IMR-90 (cell line): Measurements from ENCODE around the gene VCL. TPM values are rescaled to one million over a fixed set of nuclear protein-coding genes. Genes with fewer than 3 reads are reported as not detected.
A peak's percentile ranks its signal among the peaks of the same experiment; 100 is the strongest.

Source experiments
- ATAC-seq: fragments of 200-7000 bp; cut with Tn5 transposase; 2 replicates; pipeline ENCODE4 v1.9.1; 2020; ENCODE audit warnings: low read depth, mild to moderate bottlenecking, moderate library complexity
- BruUV-seq: library from RNA; stranded (reverse); fragments of 400-500 nt; replicated peaks from 2 replicates; lab custom pipeline; 2021; lab: Mats Ljungman, UMichigan
- CTCF ChIA-PET: fragments of 300-600 bp; formaldehyde crosslinking; extraction: SDS; loops from one replicate; lab custom pipeline; 2021; ENCODE audit warnings: antibody characterized with exemption; lab: Yijun Ruan, JAX
- POLR2A ChIA-PET: fragments of 300-600 bp; sonication (Branson Sonifier 250); formaldehyde crosslinking; loops from one replicate; lab custom pipeline; 2022; ENCODE audit warnings: antibody characterized with exemption; ENCODE audit not compliant: unreplicated experiment; lab: Charles Lee
- DNase-seq: peaks from one replicate; pipeline ENCODE4 v3.0.0; 2013
- H2AFZ ChIP-seq: replicated peaks from 2 replicates; pipeline ENCODE3; 2013; ENCODE audit warnings: low read length, mild to moderate bottlenecking; ENCODE audit not compliant: poor library complexity
- H2AK5ac ChIP-seq: 2 replicates; pipeline ENCODE4 v1.6.1; 2013; ENCODE audit warnings: low read depth, low read length, inconsistent platforms
- H2AK9ac ChIP-seq: replicated peaks from 2 replicates; pipeline ENCODE3; 2013; ENCODE audit warnings: mild to moderate bottlenecking, low read depth, low read length, moderate library complexity; ENCODE audit not compliant: poor library complexity
- H2BK120ac ChIP-seq: 2 replicates; pipeline ENCODE4 v1.6.1; 2013; ENCODE audit warnings: low read depth, low read length, inconsistent platforms
- H2BK15ac ChIP-seq: 3 replicates; pipeline ENCODE4 v1.6.1; 2013; ENCODE audit warnings: low read depth, low read length, inconsistent platforms
- H2BK20ac ChIP-seq: 2 replicates; pipeline ENCODE4 v1.6.1; 2013; ENCODE audit warnings: low read depth, mild to moderate bottlenecking, inconsistent platforms, low read length, moderate library complexity
- H2BK5ac ChIP-seq: 2 replicates; pipeline ENCODE4 v1.6.1; 2013; ENCODE audit warnings: mild to moderate bottlenecking, low read depth, low read length, inconsistent platforms; ENCODE audit not compliant: poor library complexity, severe bottlenecking
- H3K14ac ChIP-seq: replicated peaks from 2 replicates; pipeline ENCODE4 v1.6.1; 2013; ENCODE audit warnings: low read depth, low read length, inconsistent platforms
- H3K18ac ChIP-seq: 2 replicates; pipeline ENCODE4 v1.6.1; 2013; ENCODE audit warnings: low read depth, low read length, control low read depth
- H3K23ac ChIP-seq: 2 replicates; pipeline ENCODE4 v1.6.1; 2013; ENCODE audit warnings: low read depth, low read length, inconsistent platforms
- H3K27ac ChIP-seq: 2 replicates; pipeline ENCODE4 v1.5.1; 2013; ENCODE audit warnings: mild to moderate bottlenecking, control low read depth, low read length; ENCODE audit not compliant: insufficient read depth
- H3K27me3 ChIP-seq: 2 replicates; pipeline ENCODE4 v1.6.1; 2013; ENCODE audit warnings: low read length; ENCODE audit not compliant: control insufficient read depth, insufficient read depth
- H3K36me3 ChIP-seq: 2 replicates; pipeline ENCODE4 v1.6.1; 2013; ENCODE audit warnings: low read length, mixed read lengths; ENCODE audit not compliant: control insufficient read depth, insufficient read depth
- H3K4ac ChIP-seq: 2 replicates; pipeline ENCODE4 v1.6.1; 2013; ENCODE audit warnings: low read depth, low read length, inconsistent platforms
- H3K4me1 ChIP-seq: 2 replicates; pipeline ENCODE4 v1.6.1; 2013; ENCODE audit warnings: low read length, mixed read lengths; ENCODE audit not compliant: control insufficient read depth, insufficient read depth
- H3K4me2 ChIP-seq: 2 replicates; pipeline ENCODE4 v1.6.1; 2013; ENCODE audit warnings: low read depth, mild to moderate bottlenecking, control low read depth, low read length, moderate library complexity
- H3K4me3 ChIP-seq: 2 replicates; pipeline ENCODE4 v1.5.1; 2013; ENCODE audit warnings: low read depth, mild to moderate bottlenecking, control low read depth, low read length, moderate library complexity; ENCODE audit not compliant: insufficient read depth
- H3K56ac ChIP-seq: 2 replicates; pipeline ENCODE4 v1.6.1; 2013; ENCODE audit warnings: low read length, inconsistent platforms; ENCODE audit not compliant: insufficient read depth; ENCODE audit errors: extremely low read depth
- H3K79me1 ChIP-seq, 2 experiments: 2 replicates each; pipeline ENCODE4 v1.6.1; 2013; ENCODE audit warnings: low read length in 2 of 2, inconsistent platforms in 1 of 2, low read depth in 1 of 2
- H3K9ac ChIP-seq: 2 replicates; pipeline ENCODE4 v1.6.1; 2013; ENCODE audit warnings: low read depth, low read length, control low read depth
- H3K9me1 ChIP-seq: 2 replicates; pipeline ENCODE4 v1.6.1; 2013; ENCODE audit warnings: low read length, inconsistent platforms; ENCODE audit not compliant: insufficient read depth
- H3K9me3 ChIP-seq: 2 replicates; pipeline ENCODE4 v1.6.1; 2013; ENCODE audit warnings: low read length; ENCODE audit not compliant: control insufficient read depth, insufficient read depth
- H4K20me1 ChIP-seq: 2 replicates; pipeline ENCODE4 v1.6.1; 2013; ENCODE audit warnings: low read length, inconsistent platforms; ENCODE audit not compliant: insufficient read depth
- H4K5ac ChIP-seq: 2 replicates; pipeline ENCODE4 v1.6.1; 2013; ENCODE audit warnings: mild to moderate bottlenecking, low read depth, low read length, control low read depth
- H4K8ac ChIP-seq, 2 experiments: 2 replicates each; pipeline ENCODE4 v1.6.1; 2013; ENCODE audit warnings: low read depth in 2 of 2, low read length in 2 of 2, control low read depth in 1 of 2, inconsistent platforms in 1 of 2
- H4K91ac ChIP-seq: 2 replicates; pipeline ENCODE4 v1.6.1; 2013; ENCODE audit warnings: low read depth, low read length, inconsistent platforms; ENCODE audit not compliant: insufficient read depth
- BHLHE40 ChIP-seq: fragments of 150-350 bp; IDR thresholded peaks from 2 replicates; pipeline ENCODE4 v1.6.1; 2016; ENCODE audit warnings: mild to moderate bottlenecking, low read depth, low read length
- CEBPB ChIP-seq: IDR thresholded peaks from 2 replicates; pipeline ENCODE4 v1.6.1; 2012; ENCODE audit warnings: low read depth, low read length, improper control_type of control experiment
- CHD1 ChIP-seq: IDR thresholded peaks from 2 replicates; pipeline ENCODE4 v1.6.1; 2012; ENCODE audit warnings: low read depth, low read length, improper control_type of control experiment
- CTCF ChIP-seq: conservative IDR thresholded peaks from 2 replicates; pipeline ENCODE4 v1.5.1; 2012; ENCODE audit warnings: mild to moderate bottlenecking, low read depth, low read length, improper control_type of control experiment
- ELK1 ChIP-seq: fragments of 150-350 bp; IDR thresholded peaks from 2 replicates; pipeline ENCODE4 v1.6.1; 2016; ENCODE audit warnings: low read depth, mild to moderate bottlenecking, low read length, moderate library complexity, borderline replicate concordance
- FOS ChIP-seq: fragments of 150-350 bp; IDR thresholded peaks from 2 replicates; pipeline ENCODE4 v1.6.1; 2016; ENCODE audit warnings: low read depth, low read length
- MAFK ChIP-seq: IDR thresholded peaks from 2 replicates; pipeline ENCODE4 v1.6.1; 2012; ENCODE audit warnings: low read depth, low read length, improper control_type of control experiment
- MAZ ChIP-seq: IDR thresholded peaks from 2 replicates; pipeline ENCODE4 v1.6.1; 2012; ENCODE audit warnings: low read depth, mild to moderate bottlenecking, low read length, improper control_type of control experiment, moderate library complexity, borderline replicate concordance
- MXI1 ChIP-seq: IDR thresholded peaks from 2 replicates; pipeline ENCODE4 v1.6.1; 2012; ENCODE audit warnings: low read depth, mild to moderate bottlenecking, low read length, moderate library complexity, borderline replicate concordance
- NFE2L2 ChIP-seq: fragments of 150-350 bp; IDR thresholded peaks from 2 replicates; pipeline ENCODE4 v1.6.1; 2016; ENCODE audit warnings: low read depth, mild to moderate bottlenecking, low read length
- POLR2A ChIP-seq: IDR thresholded peaks from 2 replicates; pipeline ENCODE4 v1.6.1; 2012; ENCODE audit warnings: mild to moderate bottlenecking, low read depth, low read length
- RAD21 ChIP-seq: IDR thresholded peaks from 2 replicates; pipeline ENCODE4 v1.6.1; 2012; ENCODE audit warnings: low read length, improper control_type of control experiment
- RCOR1 ChIP-seq: IDR thresholded peaks from 2 replicates; pipeline ENCODE4 v1.6.1; 2012; ENCODE audit warnings: mild to moderate bottlenecking, low read length, improper control_type of control experiment; ENCODE audit not compliant: insufficient replicate concordance
- RFX5 ChIP-seq: IDR thresholded peaks from 2 replicates; pipeline ENCODE4 v1.8.0; 2012; ENCODE audit warnings: low read depth, mild to moderate bottlenecking, low read length, moderate library complexity
- USF2 ChIP-seq: fragments of 150-350 bp; IDR thresholded peaks from 2 replicates; pipeline ENCODE4 v1.6.1; 2017; ENCODE audit warnings: mild to moderate bottlenecking, antibody characterized with exemption, low read length, low read depth
- WGBS, 2 experiments: methylation state at CpG; one replicate each; pipeline versions ENCODE4 v1.1.5 to v1.1.7; 2013; ENCODE audit warnings: missing lambda C conversion rate in 2 of 2; ENCODE audit not compliant: insufficient read length in 1 of 2; ENCODE audit errors: extremely low coverage in 2 of 2; 5-methylcytosine and 5-hydroxymethylcytosine counted together
- dilution Hi-C: fragments of 300-500 bp; cut with HindIII; formaldehyde crosslinking; loops from one replicate; pipeline ENCODE4 v1.14.3; 2018; ENCODE audit warnings: low sequenced_read_pairs; ENCODE audit not compliant: unreplicated experiment
- in situ Hi-C: fragments of 300-500 bp; cut with MboI; formaldehyde crosslinking; loops from 3 replicates; pipeline ENCODE4 v1.14.3; 2019; ENCODE audit warnings: low sequenced_read_pairs, inconsistent platforms, mixed read lengths
- intact Hi-C: fragments of 100-400 bp; cut with micrococcal nuclease; formaldehyde crosslinking; loops from 2 replicates; pipeline ENCODE4 v1.10.0; 2022
- polyA plus RNA-seq, 3 experiments: library from polyadenylated mRNA; depleted of rRNA; stranded (reverse); fragments of >200 nt; gene quantifications; 2 replicates each; pipeline ENCODE4 v1.2.3, GENCODE V29; 2012; ENCODE audit warnings: low replicate concordance in 1 of 3
- total RNA-seq: library from RNA; depleted of rRNA; stranded (reverse); fragments of >200 nt; gene quantifications from 2 replicates; pipeline ENCODE4 v1.2.3, GENCODE V29; 2012

The VCL gene
- total and polyA plus RNA-seq, 2 of the 4 experiments (the other 2 are of a cell fraction), result 227 to 283 TPM

- Histone ChIP-seq H2AK5ac (peak overlapping the region; percentile 41), H3K14ac (peak overlapping the region; percentile 10; the same call in 1 of the 2 replicates), H4K91ac (no peak overlapping the region), H3K79me1 (peaks cover 0 to 29% of the 10 kb centered on the region in 2 experiments; a peak in 2 of 4 replicates), H2BK15ac (0 out of 3 replicates have a peak overlapping the region, but pooled peaks have one; percentile 34), H4K5ac (no peak overlapping the region), H3K9me3 (no peaks in the 10 kb centered on the region), H2BK120ac (no peak overlapping the region), H3K23ac (peak overlapping the region; percentile 76), H4K8ac (peak overlapping the region in 1 of 2 experiments; percentile 14; a peak in 2 of 4 replicates), H3K4me1 (peaks cover 15% of the 10 kb centered on the region), H2AFZ (no peak overlapping the region), H2BK20ac (peak overlapping the region; percentile 5; the same call in 1 of the 2 replicates), H3K9ac (no peak overlapping the region), H3K56ac (no peak overlapping the region), H3K27me3 (no peaks in the 10 kb centered on the region), H4K20me1 (peaks cover 90% of the 10 kb centered on the region), H3K4me2 (no peak overlapping the region), H3K9me1 (peaks cover 9% of the 10 kb centered on the region), H3K4me3 (no peak overlapping the region), H2AK9ac (no peak overlapping the region), H3K27ac (peak overlapping the region; percentile 34; the same call in 1 of the 2 replicates), H3K18ac (peak overlapping the region; percentile 11; the same call in 1 of the 2 replicates), H3K4ac (peak overlapping the region; percentile 76), H2BK5ac (peak overlapping the region; percentile 63), H3K36me3 (peaks cover 14% of the 10 kb centered on the region)
- TF ChIP-seq CEBPB (no peak), MXI1 (no peak), RFX5 (no peak), BHLHE40 (no peak), ELK1 (no peak), USF2 (no peak), POLR2A (no peak), MAZ (no peak), NFE2L2 (no peak), FOS (no peak), RAD21 (no peak), CTCF (no peak), RCOR1 (no peak), MAFK (no peak), CHD1 (no peak)
- ChIA-PET POLR2A (no interaction called here), CTCF (no interaction called here)
- in situ Hi-C loops (no loop called here), dilution Hi-C loops (no loop called here), intact Hi-C loops (no loop called here)
- DNase-seq, result no peak
- 100% methylated on average over 2 of the region's 2 CpGs; no CpG with 5 or more reads in 1 of the 2 experiments for WGBS, 2 experiments
- no TSS peak for BruUV-seq
- no peak for ATAC-seq
Measured at GRCh38 chr10:74018241-74018640, 20.3 kb downstream of the VCL start.
